CD4-positive, alpha-beta T cell treated with Interleukin-1 beta for 1 hour (primary cell): ENCODE data around the gene PALLD.
"Not testable (repeated sequence)": the region's sequence is repeated elsewhere in the genome, so short reads cannot be mapped to it uniquely, and the experiment has no call there.

Experiments used
- DNase-seq, 2 donors: peaks; one replicate each; pipeline ENCODE4 v3.0.0-alpha.2; 2020 to 2022

The PALLD gene

DNA sequence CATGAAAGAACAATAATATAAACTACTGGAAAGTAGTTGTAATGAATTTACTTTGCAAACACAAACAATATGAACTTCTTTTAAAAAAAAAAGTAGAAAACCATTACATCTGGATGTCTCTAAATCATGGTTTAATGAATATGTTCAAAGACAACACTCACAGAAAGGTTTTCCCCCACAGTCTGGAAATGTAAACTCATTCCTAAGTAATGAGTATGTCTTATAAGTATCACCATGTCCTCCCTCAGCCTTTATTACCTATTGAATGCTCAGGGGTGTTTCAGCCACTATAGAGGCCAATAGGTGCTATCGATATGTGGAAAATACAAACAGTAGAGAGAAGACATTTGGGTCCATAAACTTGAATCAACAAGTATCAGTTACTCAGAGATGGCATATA lies 186.7 kb downstream of the PALLD start:
- DNase-seq = no peak

DNA sequence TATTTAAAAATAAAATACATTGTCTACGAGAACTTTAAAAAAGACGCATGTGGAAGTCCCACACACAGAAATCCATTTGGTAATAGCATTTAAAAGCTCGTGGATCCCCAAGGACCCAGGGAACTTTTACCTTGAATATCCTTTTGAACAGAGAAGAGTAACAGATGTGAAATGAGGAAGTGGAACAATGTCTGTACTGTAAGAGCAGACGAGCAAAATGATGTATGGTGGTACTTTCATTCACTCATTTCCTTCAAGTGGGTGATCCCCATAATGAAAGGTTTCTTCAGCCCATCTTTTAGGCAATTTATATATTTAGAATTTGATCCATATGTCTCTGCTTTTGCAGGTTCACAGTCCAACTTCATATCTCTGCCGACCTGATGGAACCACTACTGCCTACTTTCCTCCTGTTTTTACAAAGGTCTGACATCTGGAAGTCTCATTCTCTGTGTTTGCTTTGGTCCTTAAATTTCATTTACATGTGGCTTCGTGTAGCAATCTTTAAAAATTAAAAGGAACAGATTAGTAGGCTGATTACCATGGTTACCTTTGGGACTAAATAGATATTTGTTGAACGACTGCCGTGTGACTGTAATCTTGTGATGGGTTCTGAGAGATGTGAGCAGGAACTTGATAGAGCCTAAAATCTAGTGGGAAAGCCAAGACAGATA lies 188.4 kb downstream of the PALLD start:
- DNase-seq = no peak

DNA sequence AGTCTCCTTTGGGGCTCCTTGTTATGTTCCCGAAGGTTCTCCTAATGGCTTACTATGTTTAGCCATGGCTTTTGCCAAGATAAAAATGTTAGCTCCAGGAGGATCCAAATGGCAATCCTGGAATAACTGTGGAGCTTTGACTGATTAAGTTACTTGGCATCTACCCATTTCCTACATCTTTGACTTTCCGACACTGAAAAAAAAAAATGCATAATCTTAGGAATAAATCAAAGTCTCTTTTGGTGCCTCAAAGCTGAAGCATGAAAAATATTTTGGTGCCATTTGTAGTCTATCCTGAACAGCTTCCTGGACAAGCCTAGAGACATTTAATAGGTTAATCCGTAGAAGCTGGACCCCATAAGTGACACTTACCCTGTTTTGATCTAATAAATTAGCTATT lies 191.7 kb downstream of the PALLD start:
- no peak for DNase-seq

DNA sequence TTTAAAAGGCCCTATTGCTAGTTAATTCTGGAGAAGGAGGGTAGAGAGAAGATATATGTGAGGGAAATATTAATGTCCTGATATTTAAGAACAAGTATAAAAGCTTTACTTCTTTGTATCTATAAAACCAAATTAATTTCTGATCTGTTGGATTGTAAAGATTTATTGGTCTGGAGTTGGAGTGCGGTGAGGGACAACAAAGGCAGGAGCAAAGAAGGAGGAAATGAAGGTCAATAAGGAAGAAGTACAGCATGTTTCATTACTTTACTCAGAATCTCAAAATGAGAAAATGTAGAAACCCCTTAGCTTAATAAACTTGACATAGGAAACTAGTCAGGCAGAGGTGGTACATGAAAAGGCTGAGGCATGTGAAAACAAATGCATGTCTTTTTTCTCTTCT lies 192.9 kb downstream of the PALLD start:
- no peak for DNase-seq

DNA sequence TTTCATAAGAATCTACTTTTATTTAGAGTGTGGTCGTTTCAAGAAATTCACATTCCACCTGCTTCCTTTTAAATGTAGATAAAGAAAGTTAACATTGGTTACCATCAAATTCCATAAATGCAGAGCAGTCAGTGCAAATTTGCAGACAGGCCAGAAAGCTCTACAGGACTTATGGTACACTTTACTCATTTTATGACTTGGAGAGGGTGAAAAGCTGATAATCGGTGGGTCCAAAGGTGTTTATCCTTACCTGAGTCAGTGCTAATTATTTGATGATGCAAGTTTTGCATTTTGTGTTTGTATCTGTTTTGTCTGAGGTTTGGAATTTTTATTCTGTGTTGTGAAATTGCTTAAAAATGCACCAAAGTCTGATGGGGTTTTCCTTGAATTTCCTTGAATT lies 193.3 kb downstream of the PALLD start:
- DNase-seq = no peak

DNA sequence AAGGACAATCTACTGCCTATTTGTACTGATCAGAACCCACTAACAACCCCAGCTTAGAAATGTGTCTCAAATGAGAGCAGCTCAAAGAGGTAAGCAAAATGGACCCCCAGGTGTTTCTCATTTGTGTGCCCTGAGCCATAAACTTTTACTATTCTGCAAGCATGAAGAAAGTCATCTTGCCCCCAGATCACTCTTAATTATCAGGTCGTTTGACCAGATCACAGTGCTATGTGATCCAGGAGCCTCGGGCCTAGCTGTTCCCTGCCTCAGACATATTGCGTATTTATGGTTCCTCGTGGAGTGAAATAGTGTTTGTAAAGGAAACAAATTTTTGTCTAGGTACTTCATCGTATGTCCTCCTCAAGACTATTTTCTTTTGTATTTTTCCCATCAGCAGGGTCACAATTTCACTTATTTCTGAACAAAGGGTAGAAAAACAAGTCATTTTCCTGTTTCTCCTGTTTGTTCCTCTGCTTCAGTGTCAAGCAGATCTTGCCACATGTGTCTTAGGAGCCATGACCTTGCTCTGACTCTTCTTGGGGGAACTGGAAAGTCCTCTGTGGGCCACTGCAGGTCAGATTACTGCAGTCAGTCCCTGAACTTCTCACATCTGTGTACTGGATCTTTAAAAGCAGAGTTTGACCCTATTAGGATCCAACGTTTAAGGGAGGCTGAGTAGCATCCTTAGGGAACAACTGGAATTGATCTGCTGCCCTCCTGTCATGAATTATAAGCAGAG lies 194.9 kb downstream of the PALLD start:
- DNase-seq = no peak

DNA sequence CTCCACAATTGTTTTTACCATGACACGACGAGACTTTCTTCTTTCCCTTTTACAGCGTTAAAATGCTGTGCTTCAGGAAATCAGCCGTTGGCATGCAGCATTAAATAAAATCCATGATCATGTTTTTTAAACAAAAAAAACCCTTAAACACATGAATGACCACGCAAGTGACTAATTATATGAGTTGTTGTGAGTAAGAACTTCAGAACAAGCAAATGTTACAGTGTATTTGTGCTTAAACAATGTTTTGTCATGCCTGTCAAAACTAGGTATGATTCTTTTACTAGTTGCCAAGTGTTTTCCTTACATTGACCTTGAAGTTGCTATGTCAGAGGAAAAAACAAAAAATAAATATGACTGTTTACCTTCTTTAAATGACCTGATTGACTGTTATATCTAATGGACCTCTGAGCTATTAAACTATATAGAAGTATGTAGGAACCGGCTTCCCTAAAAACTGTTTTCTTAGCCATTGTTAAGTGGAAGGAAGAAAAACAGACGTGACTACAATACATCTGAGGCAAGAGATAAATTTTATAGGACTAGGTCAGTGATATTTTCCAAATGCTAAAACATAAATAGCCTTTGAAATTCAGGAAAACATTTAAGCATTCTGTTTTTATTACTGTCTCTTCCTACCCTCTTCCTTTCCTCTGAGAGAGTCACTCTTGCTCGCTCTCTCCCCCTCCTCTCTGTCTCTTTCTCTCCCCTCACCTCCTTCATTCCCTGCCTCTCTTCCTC lies 197.1 kb downstream of the PALLD start:
- DNase-seq = no peak

DNA sequence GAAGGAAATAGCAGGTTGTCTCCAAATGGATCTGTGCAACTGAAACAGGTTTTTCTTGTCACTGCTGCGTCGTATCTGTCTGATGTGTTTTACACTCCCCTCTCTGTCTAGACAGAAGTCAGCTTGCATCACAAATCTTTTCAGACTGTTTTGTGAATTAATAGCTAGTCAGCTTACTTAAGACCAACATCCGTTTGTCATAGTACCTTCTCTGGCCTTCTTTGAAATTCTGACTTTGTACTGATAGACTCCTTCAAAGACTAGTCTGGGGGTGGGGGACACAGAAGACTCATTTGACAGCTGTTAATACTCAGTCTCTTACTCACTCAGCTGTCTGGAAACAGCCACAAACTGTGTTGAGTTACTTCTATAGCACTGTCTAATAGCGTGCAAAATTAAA lies 197.8 kb downstream of the PALLD start:
- DNase-seq = no peak

DNA sequence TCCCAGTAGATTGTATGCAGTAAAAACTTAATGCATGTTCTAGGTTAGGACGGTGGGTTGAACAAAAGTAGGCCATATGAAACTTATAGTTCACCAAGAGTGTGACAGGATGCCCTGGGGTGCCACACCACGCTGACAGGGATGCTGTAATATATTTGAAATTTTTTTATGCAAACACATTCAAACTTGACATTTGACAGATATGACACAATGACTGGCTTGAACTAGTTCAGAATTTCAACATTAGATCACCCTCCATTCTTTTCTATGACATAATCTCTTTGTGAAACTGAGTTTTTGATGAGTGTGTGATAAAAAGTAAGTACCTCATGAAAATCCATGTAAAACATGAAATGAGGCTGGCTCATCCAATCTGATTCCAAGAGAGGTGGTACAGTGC lies 198.4 kb downstream of the PALLD start:
- DNase-seq = no peak

DNA sequence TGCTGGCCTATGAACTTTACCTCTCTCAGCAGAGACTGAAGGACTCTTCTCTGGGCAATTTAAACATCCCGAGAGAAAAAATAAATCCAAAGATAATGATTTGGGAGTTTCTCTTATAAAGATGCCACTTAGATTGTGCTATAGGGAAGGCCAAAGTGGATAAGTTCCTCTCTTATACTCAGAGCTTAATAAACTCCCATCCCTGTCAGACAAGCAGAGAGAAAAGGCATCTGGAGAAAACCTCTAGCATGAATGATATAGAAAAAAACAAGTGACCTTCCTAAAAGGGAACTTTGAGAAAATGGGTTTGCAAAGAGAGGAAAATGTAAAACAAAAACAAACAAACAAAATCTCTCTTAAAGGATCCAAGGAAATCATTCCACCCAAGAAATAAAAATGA lies 199.4 kb downstream of the PALLD start:
- DNase-seq = no peak

DNA sequence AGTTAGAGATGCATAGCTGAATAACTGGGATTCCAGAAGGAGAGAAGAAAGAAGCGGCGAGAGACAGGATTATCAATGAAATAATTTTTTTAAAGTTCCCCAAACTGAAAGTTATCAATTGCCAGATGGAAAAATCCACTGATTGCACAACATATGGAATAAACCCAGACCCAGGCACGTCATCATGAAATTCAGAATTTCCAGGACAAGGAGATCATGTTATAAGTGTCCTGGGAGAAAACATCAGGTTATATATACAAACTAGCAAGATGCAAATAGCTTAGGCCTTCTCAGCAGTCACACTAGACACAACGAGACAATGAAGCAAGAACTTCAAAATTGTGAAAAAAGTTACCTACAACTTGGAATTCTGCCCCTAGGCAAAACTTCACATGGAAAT lies 200.0 kb downstream of the PALLD start:
- no peak for DNase-seq

DNA sequence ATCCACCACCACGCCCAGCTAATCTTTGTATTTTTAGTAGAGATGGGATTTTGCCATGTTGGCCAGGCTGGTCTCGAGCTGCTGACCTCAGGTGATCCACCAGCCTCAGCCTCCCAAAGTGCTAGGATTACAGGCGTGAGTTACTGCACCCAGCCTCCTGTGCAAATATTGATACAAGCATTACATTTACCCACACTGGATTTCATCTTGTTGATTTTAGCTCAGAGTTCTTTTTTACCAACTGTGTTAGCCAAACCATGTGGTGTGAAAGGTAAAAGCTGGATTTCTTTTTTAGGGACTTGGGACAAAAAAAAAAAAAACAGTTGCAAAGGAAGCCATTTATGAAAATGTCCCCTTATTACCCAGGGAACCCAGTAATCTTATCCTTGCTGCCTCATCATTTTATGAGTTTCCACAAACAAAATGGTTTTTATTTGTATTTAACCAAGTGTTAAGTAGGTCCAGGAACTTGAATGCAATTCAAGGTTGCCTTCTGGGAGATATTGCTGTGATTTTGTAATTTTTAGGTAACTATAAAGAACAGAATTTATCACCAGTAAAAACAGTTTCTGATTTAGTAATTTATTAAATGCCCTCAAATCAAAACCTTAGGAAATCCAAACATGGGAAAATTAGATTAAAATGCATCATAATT lies 202.5 kb downstream of the PALLD start:
- no peak for DNase-seq

DNA sequence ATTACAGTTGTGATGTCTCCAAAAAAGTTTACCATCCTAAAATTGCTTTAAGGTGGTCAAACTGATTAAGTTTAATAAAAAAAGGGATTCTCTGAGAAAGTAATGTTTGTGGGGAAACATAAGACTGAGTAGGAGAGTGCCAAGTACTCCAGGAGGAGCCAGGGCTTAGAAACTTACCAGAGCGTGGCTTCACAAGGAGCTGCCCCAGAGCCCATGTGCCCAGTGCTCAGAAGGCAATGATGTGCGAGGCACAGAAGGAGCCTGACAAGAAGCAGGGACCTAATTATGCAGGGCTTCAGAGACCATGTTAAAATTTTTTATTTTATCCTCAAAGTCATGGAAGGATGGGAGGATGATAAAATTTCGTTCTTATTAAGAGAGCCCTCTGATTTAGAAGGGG lies 204.2 kb downstream of the PALLD start:
- DNase-seq = no peak

DNA sequence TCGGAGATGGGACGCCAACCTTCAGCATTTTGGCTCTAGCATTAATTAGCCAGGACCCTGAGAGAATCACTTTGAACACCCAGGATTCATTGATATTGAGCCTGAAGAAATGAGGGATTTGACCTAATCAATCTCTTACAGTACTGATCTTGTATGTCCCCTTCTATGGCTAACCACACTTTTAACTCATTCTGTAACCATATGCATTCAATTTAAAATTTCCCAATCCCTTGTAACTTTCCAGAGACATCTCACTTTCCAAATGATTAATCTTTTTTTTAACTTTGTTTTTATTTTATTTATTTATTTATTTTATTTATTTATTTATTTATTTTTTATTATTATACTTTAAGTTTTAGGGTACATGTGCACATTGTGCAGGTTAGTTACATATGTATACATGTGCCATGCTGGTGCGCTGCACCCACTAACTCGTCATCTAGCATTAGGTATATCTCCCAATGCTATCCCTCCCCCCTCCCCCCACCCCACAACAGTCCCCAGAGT lies 205.8 kb downstream of the PALLD start:
- DNase-seq = not testable (repeated sequence)

DNA sequence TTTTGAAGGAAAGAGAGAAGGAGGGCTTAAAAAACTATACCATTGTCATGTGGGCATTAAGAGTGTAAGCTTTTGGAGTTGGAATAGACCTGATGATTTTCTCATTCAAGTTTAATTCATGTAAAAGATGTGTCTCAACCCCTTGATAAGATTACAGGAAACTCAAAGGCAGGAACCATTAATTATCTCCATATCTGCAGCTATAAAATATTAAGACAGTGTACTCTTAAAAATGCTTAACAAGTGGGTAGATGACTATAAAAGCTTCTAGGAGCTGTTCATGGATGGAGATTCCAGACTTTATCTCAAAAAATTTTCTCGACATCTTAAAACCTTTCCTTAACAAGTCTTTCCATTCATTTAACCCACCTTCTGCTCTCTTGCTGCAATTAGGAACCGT lies 208.3 kb downstream of the PALLD start:
- DNase-seq = no peak

DNA sequence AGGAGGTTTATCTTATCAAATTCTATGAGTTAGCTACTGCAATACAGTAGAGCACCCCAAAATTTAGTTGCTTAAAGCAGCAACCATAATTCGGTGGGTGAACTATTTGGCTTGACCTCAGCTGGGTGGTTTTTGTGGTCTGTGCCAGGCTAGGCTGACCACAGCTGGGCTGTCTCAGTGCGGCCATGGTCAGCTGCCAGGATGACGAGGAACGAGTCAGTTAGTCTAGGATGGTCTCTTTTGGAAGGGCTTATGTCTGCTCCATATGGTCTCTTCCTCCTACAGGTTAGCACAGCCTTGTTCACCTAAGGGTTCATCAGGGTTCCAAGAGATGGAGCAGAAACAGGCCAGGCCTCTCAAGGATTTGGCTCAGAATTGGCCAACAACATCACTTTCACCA lies 210.4 kb downstream of the PALLD start:
- no peak for DNase-seq

DNA sequence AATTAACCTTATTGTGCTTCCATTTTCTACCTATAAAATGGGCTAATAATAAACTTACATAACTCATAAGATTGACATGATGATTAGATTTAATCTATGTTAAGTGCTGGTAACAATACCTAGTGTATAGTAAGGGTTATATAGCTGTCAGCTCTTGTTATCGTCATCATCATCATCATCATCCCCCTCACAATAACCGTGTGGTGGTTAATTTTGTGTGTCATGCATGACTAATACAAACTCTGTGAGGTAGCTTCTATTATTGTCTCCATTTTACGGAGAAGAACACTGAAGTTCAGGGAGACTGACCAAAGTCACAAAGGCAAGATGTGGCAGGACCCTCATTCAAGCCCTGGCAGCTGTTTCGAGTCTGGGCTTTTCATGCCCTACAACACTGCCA lies 211.3 kb downstream of the PALLD start:
- no peak for DNase-seq

DNA sequence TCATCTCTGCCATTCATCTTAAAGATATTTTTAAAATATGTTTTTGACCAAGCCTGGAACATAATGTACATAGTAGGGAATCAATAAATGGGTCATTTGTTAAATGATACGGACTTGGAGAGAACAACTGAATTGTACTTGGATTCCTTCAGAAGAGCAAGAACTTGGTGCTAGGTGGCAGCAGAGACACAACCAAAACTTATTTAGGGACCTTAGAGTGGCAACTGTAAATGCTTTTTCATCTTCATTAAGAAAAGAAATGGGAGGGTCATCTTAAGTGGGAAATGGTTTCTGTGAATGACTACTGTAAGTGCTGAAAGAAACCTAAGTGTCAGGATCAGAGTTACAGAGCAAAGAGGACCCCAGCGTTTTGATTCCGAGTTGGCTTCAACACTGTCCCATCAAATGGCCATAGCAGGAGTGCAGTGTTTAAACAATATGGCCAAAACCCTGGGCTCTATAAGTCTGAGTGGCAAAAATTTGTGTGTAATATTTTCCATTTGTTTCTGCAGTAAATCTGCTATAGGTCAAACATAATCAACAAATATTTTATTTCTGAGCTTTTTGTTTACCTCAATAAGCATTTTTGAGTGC lies 213.6 kb downstream of the PALLD start:
- no peak for DNase-seq

DNA sequence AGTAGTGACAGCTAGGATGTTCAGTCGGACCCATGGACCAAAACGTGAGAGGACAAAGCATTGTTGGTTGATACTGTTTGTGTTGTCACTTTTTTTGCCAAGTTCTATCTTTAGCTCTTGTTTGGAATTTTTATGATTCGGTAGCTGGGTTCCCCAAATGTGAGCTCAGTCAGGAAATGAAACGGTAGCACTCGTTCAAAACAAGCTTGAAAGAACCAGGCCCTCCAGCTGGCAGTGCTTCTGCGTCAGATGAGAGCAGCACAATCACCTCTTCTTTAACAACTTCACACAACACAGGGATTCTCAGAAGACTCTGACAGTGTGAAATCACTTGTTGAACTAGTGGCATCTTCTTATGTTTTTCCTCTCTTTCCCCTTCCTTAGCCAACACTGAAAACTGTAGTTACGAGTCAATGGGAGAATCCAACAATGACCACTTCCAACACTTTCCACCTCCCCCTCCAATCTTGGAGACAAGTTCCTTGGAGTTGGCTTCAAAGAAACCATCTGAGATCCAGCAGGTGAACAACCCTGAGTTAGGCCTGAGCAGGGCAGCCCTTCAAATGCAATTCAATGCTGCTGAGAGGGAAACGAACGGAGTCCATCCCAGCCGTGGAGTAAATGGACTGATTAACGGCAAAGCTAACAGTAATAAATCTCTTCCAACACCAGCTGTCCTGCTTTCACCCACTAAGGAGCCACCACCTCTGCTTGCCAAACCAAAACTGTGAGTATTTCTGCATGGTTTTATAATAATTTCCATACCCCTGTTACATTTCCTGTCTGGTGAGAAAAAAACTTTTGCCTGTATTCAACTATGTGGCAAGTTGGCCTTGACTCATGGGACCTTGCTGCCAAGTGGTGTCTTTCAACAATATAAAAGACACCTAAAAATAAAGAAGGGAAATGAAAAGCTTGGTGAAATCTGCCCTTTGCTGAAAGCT lies 214.6 kb downstream of the PALLD start:
- DNase-seq = no peak

DNA sequence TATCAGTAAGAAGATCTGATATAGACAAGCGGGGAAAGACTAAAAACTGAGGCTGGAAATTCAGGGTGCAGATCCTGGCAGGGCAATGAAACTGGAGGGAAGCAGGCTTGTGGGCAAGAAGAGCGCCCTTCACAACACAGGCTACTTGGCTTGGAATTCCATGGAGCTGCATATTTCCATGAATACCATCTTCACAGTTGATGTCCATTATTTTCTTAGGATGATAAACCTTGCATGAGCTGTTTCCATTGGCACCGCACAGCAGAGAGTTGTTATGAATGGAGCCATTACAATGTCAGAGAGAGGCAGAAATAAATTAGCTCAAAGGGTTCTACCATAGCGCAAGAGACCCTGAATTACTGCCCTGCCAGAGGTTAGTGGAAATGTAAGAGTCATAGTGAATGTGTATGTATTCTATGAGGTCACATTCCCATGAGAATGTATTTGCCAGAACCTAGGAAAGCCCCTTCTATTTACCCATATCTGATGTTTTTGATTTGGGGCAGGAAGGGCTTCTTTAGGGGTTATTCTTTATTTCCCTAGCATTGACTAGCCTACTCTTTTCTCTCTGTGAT lies 215.6 kb downstream of the PALLD start:
- DNase-seq = no peak

DNA sequence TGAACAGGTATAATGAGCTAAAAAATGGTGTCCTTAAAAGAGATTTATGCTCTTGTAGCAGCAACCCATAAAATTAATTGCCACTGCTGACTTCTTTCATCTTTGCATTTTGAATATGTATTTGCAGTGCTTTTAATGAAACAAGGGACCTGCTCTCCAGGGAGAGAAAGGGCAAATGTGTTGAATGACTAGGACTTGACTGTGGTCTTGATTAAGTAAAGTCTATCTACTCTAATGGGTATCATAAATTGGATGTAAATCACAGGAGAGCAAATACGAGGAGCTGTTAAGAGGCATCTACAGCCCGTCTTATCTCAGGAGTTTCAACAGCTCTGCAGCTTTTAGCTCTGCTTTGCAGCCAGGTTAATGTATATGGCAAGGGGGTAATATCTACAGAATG lies 216.4 kb downstream of the PALLD start:
- no peak for DNase-seq
